Measurements from ENCODE around the gene VEPH1.

The VEPH1 gene

GRCh38 chr3:157347577-157348303, 155.5 kb downstream of the VEPH1 start:
- Histone ChIP-seq H3K4me2 (ENCODE audit: insufficient read depth, low read length) (no peak overlapping the region), H3K36me3 (ENCODE audit: insufficient read depth, low read length) (no peaks in the 10 kb centered on the region), H3K27me3 (ENCODE audit: insufficient read depth, low read length, poor library complexity) (no peaks in the 10 kb centered on the region), H3K27ac (ENCODE audit: low read length) (no peak overlapping the region), H3K4me3 (ENCODE audit: low read depth in 1 of 2, low read length in 2 of 2) (no peak overlapping the region), H3K9ac (ENCODE audit: low read depth, low read length) (no peak overlapping the region), H3K4me1 (ENCODE audit: insufficient read depth, low read length) (no peaks in the 10 kb centered on the region), H2AFZ (ENCODE audit: low read depth, low read length) (no peak overlapping the region), H3K9me3 (ENCODE audit: insufficient read depth, low read length, severe bottlenecking) (no peaks in the 10 kb centered on the region), H3K79me2 (ENCODE audit: insufficient read depth, low read length) (no peaks in the 10 kb centered on the region), H4K20me1 (ENCODE audit: insufficient read depth, low read length) (no peaks in the 10 kb centered on the region)
- no peak for ATAC-seq (ENCODE audit: insufficient read depth, low read depth)
- TF ChIP-seq EZH2 (IDR thresholded peaks at IDR 0.05; ENCODE audit: borderline replicate concordance, low read depth, low read length, severe bottlenecking) (no peak), CTCF (IDR thresholded peaks at IDR 0.05; ENCODE audit: borderline replicate concordance, extremely low read depth, low read length, poor library complexity, severe bottlenecking) (peak; percentile 47)
- no peak for DNase-seq

GRCh38 chr3:157336252-157337009, 166.8 kb downstream of the VEPH1 start:
- no peak overlapping the region for H3K27ac ChIP-seq (ENCODE audit: low read length)
- no peaks in the 10 kb centered on the region for H3K9me3 ChIP-seq (ENCODE audit: insufficient read depth, low read length, severe bottlenecking)
- H3K4me2 ChIP-seq (ENCODE audit: insufficient read depth, low read length) = no peak overlapping the region
- no peak for TF ChIP-seq EZH2 (IDR thresholded peaks at IDR 0.05; ENCODE audit: borderline replicate concordance, low read depth, low read length, severe bottlenecking)
- TF ChIP-seq CTCF (IDR thresholded peaks at IDR 0.05; ENCODE audit: borderline replicate concordance, extremely low read depth, low read length, poor library complexity, severe bottlenecking) = no peak
- DNase-seq (no peak), ATAC-seq (ENCODE audit: insufficient read depth, low read depth) (no peak)
- no peaks in the 10 kb centered on the region for H3K36me3 ChIP-seq (ENCODE audit: insufficient read depth, low read length)
- H3K4me3 ChIP-seq (ENCODE audit: low read depth in 1 of 2, low read length in 2 of 2) = no peak overlapping the region
- H2AFZ ChIP-seq (ENCODE audit: low read depth, low read length) = no peak overlapping the region
- no peaks in the 10 kb centered on the region for H3K79me2 ChIP-seq (ENCODE audit: insufficient read depth, low read length)
- H3K9ac ChIP-seq (ENCODE audit: low read depth, low read length) = no peak overlapping the region
- no peaks in the 10 kb centered on the region for H3K27me3 ChIP-seq (ENCODE audit: insufficient read depth, low read length, poor library complexity)
- no peaks in the 10 kb centered on the region for H3K4me1 ChIP-seq (ENCODE audit: insufficient read depth, low read length)
- H4K20me1 ChIP-seq (ENCODE audit: insufficient read depth, low read length) = no peaks in the 10 kb centered on the region

- Histone ChIP-seq H3K9ac (ENCODE audit: low read depth, low read length) (no peak overlapping the region), H3K4me1 (ENCODE audit: insufficient read depth, low read length) (no peaks in the 10 kb centered on the region), H3K4me3 (ENCODE audit: low read depth in 1 of 2, low read length in 2 of 2) (no peak overlapping the region), H3K9me3 (ENCODE audit: insufficient read depth, low read length, severe bottlenecking) (no peaks in the 10 kb centered on the region), H4K20me1 (ENCODE audit: insufficient read depth, low read length) (no peaks in the 10 kb centered on the region), H3K27me3 (ENCODE audit: insufficient read depth, low read length, poor library complexity) (no peaks in the 10 kb centered on the region), H3K27ac (ENCODE audit: low read length) (no peak overlapping the region), H3K36me3 (ENCODE audit: insufficient read depth, low read length) (no peaks in the 10 kb centered on the region), H3K79me2 (ENCODE audit: insufficient read depth, low read length) (no peaks in the 10 kb centered on the region), H2AFZ (ENCODE audit: low read depth, low read length) (no peak overlapping the region), H3K4me2 (ENCODE audit: insufficient read depth, low read length) (no peak overlapping the region)
- ATAC-seq (ENCODE audit: insufficient read depth, low read depth) = no peak
- TF ChIP-seq CTCF (IDR thresholded peaks at IDR 0.05; ENCODE audit: borderline replicate concordance, extremely low read depth, low read length, poor library complexity, severe bottlenecking) = no peak
- no peak for TF ChIP-seq EZH2 (IDR thresholded peaks at IDR 0.05; ENCODE audit: borderline replicate concordance, low read depth, low read length, severe bottlenecking)
- DNase-seq = no peak
These were observed 167.8 kb downstream of the VEPH1 start for GRCh38 chr3:157335233-157336076.

All from DND-41 (cell line).